IPS-NIHi7 (cell line): ENCODE measurements around the gene PPP1R14B.

Experiments
- DNase-seq: peaks from one replicate; pipeline ENCODE4 v3.0.0; 2012; ENCODE audit warnings: mixed read lengths; ENCODE audit errors: extremely low spot score

The PPP1R14B gene, protein sequence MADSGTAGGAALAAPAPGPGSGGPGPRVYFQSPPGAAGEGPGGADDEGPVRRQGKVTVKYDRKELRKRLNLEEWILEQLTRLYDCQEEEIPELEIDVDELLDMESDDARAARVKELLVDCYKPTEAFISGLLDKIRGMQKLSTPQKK

DNA sequence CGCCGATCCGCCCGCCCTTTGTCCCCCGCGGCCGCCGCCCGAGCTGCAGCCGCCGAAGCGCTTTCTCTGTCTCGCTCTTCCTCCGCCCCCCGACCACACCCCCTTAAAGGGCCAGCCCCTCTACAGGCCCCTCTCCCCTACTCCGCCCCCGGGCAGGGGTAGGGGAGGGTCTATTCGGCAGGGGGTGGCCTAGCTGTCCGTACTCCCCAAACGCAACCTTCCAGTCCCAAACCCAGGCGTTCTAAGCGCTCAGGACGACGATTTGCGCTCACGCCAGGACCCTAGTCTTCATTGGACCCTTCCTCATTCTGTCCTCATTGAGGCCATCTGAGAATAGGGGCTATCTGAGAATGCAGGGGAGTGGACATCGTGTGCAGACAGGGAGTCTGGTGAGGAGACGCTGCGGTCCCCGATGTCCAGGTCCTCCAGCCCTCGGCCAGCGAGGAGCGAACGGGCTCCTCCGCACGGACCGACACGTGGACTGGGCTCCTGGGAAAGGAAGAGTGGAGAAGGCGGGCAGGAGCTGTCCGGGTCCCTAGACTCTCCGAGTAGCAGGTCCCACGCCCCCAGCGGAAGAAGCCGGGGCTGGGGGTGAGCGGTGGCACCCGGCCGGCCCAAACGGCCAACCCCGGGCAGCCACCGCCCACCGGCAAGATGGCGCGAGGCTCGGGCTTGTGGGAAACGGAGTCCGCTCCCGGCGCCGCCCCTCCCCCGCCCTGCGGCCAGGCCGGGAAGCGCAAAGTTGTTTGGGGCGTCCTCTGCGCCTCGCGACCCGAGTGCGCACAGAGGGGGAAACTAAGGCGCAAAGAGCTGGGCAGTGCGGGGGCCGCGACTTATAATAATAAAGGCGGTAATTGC, at the start of gene PPP1R14B:
Gene PPP1R14B (minus strand): TSS at position 73 of the 858 bp plus-strand sequence. CDS start 270 bp downstream, outside the sequence.
- peak; percentile 88 for DNase-seq

DNA sequence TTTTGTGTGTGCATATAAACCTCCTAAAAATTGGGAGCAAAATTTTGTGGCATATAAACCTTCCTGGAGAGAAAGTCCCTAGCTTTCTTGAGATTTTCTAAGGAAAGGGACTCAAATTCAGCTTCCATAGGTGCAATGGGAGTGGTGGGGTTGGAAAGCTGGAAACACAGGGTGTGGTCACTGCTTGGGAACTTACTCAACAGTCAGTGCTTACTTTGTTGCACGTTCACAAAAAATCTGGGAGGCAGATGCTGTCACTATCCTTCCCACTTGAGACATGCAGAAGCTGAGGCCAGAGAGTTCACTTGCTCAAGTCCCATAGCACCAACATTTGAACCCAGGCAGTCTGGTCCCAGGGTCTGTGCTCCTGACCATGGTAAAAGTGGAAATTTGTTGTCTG, 49.5 kb upstream of the PPP1R14B start:
- DNase-seq, result no peak

DNA sequence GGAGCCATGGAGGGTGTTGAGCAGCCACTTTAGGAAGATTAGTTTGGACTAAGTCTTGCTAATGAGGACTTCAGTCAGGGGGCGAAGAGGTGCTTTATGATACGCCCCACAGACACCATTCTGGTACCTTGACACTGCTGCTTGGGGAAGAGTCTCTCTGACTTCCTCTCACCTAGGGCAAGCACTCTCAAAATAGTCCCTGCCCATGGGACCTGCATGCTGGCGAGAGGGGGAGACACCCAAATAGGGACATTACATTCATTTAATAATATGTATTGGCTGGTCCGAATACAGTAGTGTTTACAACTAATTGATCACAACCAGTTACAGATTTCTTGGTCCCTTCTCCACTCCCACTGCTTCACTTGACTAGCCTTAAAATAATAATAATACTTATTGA, 49.0 kb upstream of the PPP1R14B start:
- no peak for DNase-seq

DNA sequence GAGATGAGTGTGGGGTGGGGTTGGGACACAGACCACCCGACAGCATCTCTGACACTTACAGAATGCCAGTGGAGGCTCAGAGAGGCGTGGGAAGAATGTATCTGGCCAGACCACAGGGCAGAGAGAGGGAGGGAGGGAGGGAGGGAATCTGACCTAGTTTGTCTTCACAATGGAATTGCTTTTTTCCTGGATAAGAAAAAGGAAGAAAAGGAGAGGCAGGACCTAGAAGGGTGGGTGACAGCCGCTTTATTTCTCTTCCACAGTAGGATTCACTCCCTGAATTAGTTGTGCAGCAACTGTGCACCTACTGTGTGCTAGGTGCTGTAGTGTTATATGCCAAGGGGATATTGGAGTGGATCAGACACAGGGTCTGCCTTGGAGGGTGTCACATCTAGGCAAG, 48.0 kb upstream of the PPP1R14B start:
- DNase-seq, result no peak

DNA sequence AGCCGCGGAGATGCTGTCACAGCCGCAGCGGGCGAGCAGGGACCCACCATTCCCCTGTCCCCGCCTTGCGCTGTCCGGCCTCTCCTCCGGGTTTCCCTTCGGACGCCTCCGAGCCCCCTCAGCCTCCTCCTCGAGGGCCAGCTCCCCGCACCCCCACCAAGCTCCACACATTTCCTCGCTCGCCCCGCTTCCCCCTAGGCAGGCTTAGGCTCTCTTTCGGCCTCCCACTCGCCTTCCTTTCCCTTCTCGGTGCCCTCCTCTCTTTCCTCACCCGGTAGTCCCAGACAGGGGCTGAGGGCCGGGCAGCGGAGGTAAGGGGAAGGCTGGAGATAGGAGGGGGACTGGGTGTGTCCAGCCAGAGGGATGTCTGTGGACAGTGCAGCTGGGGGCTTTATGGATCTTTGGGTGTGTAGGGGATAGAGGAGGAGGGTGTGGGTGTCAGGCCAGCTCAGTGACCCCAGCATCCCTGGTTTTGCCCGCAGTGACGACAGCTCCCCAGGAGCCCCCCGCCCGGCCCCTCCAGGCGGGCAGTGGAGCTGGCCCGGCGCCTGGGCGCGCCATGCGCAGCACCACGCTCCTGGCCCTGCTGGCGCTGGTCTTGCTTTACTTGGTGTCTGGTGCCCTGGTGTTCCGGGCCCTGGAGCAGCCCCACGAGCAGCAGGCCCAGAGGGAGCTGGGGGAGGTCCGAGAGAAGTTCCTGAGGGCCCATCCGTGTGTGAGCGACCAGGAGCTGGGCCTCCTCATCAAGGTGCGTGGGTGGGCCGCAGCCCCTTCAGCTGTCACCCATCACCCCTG, 45.9 kb upstream of the PPP1R14B start:
- no peak for DNase-seq

DNA sequence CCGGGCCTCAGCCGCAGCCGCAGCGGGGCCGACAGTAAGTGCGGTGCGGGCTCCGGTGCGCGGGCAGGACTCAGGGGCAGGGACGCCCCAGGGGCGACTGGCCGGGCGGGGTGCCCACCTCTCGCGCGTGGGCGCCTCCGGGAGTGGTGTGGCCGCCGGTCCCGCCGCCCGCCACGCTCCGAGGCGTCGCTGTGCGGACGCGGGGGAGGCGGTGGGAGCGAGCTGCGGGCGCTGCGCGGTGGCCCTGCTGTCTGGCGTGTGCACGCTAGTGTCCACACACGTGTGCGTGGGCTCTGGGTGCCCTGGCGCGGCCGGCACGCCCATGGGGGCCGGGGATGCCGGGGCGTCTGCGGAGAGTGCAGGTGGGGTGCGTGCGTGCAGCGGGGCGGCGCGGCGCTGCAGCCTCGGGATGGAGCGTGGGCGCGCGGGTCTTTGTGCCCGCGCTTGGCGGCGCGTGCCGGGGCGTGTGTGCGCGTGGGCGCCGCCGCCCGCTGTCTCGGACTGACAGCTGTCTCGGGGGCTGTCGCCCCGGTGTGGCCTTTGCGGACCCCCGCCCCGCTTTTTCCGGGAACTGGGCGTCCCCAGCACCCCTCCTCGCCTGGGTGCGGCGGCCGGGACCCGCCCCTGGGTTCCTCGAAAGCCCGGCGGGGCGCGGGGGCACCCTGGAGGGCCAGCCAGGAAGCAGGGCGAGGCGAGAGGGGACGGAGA, 45.2 kb upstream of the PPP1R14B start:
- no peak for DNase-seq

DNA sequence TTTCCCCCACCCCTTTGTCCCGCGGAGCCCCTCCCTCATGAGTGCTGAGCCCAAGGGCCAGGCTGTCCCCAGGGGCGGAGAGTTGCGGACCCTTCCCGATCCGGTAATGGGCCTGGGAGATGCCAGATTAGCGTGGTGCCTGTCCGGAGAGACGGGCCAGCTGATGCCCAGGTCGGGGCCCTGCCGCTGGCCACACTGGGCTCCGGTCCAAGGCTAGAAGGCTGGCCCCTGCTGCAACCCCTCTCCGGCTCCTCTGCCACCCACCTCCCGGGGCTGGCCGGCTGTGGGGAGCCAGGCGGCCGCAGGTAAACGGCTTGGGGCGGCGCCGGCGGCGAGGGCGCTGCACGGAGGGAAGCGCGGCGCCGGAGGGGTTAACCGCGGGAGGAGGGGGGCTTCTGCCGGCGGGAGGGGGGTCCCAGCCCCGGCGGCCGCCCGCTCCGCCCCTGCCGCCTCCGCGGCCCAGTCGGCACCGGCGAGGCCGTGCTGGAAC, 44.6 kb upstream of the PPP1R14B start, which contains the start of gene KCNK4:
Gene KCNK4 (plus strand): TSS at position 41 of the 490 bp plus-strand sequence. CDS start 1,717 bp downstream, outside the sequence.
- no peak for DNase-seq

DNA sequence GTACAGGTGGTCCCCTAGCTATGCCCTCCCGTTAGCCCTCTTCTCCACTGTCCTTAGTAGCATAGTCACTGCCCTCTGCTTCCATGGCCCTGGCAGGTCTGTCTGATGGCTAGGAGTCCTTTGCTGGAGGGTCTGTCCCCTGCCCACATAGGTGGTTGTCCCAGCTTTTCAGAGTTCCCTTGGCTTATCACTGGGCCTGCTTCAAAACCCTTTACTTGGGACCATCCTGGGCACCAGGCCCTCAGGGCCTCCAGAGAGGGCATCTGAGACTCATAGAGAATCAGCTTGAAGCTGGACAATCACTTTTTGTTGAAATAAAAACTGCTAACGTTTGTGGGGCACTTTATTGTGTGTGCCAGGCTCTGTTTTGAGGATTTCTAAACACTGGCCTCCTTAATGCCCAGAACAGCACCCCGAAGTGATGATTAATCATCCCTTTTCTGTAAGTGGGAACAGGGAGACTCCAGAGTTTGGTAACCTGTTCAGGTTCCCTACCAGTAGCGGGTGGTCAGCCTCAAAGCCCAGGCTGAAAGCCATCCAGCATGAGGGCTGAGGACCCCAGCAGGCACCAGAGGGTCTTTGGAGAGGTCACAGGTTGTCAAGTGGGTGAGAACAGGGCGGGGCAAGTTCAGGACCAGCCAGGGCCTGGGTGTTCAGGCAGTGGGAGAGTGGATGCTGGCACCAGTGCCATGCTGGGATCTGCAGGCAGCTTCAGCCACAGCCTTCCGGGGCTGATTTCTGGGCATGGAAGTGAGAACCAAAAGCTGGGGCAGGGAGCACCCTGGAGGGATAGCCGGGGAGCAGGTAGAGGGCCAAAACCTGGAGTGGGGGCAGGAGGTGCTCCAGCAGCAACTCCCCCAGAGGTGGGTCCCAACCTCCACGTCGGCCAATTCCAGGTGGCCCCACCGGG, 43.9 kb upstream of the PPP1R14B start:
- no peak for DNase-seq

DNA sequence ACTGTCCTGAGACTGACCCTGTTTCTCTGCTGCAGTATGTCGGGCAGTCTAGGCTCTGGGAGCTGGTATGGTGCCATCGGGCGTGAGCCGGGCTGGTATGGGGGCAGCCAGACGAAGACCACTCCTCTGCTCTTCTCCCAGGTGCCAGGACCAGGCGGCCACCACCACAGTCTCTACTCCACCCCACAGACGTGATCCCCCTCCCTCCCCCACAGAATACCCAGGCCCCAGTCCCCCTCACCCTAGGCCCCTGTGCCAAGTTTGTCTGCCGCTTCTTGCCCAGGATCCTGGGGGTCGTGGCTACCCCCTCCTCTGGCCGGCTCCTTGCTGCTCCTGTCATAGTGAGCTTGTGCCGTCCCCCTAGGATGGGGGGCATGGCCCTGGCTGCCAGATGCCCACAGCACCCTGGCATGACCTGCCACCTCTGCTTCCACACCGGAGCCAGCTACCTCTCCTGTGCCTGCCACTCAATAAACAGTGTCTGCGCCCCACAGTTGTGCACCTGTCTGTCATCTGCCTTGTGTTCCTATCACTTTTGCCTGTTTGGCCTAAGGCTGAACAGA, 42.3 kb upstream of the PPP1R14B start:
- DNase-seq, result no peak

DNA sequence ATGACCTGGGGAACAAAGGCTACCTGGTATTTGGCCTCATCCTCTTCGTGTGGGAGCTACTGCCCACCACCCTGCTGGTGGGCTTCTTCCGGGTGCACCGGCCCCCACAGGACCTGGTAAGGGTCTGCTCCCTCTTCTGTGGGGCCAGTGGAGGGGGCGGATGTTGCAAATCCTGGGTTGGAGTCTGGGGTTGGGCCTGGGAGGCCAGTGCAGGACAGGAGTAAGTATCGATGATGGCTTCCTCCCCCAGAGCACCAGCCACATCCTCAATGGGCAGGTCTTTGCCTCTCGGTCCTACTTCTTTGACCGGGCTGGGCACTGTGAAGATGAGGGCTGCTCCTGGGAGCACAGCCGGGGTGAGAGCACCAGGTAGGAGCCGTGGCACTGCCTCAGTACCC, 41.6 kb upstream of the PPP1R14B start:
- no peak for DNase-seq

DNA sequence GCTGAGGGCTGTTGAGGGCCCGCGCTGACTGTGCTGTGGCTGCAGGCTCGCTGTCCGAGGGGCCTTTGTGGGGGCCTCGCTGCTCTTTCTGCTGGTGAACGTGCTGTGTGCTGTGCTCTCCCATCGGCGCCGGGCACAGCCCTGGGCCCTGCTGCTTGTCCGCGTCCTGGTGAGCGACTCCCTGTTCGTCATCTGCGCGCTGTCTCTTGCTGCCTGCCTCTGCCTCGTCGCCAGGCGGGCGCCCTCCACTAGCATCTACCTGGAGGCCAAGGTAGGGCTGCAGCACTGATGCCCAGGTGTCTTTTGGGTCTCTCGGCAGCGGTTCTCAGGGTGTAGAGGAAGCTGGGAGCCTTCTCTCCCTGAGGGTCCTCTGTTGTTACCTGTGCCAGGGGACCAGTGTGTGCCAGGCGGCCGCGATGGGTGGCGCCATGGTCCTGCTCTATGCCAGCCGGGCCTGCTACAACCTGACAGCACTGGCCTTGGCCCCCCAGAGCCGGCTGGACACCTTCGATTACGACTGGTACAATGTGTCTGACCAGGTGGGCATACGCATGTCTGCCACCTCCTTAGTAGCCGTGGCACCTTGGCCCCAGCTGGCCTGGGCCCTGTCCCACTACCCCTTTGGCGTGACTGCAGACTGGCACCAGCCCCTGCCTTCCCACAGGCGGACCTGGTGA, 41.1 kb upstream of the PPP1R14B start:
- no peak for DNase-seq

DNA sequence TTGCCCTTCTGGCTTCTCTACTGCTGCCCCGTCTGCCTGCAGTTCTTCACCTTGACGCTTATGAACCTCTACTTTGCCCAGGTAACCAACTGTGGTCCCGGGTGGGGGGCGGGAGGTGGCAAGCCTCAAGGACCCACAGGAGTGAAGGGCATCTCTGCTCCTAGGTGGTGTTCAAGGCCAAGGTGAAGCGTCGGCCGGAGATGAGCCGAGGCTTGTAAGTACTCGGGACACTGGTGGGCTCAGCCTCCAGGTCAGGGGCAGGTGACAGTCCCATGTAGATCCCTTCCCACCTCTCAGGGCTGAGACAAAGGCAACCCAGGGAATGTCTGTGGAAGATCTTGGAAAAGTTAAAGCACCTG, 40.0 kb upstream of the PPP1R14B start:
- DNase-seq, result no peak

DNA sequence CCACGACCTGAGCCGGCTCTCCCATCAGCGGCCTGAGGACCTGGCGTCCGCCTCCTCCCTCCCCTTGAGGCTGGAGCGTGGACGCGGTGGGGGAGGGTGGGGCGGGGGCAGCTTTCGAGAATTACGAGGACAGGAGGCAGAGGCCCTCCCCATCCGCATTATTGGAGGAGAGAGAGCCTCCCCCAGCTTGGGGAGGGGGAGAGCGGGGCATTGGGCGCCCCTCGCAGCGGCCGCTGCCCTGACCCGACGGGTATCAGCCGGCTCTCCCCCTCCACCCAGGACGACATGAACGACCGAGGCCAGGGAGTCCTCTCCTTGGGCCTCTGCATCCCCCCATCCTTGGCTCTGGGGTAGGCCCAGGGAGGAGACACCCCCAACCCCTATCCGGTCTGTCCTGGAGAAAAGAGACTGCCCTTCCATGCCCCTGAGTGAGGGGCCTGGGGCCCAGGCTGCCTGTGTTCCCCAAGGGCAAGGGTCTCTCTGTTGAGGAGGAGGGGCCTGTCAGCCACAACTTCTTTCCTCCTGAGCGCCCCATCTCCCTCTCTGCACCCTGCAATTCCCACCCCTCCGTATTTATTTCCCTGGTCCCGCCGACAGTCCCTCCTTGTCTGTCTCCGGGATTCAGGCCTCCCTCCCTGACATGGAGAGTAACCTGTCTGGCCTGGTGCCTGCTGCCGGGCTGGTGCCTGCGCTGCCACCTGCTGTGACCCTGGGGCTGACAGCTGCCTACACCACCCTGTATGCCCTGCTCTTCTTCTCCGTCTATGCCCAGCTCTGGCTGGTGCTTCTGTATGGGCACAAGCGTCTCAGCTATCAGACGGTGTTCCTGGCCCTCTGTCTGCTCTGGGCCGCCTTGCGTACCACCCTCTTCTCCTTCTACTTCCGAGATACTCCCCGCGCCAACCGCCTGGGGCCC, 39.4 kb upstream of the PPP1R14B start:
- no peak for DNase-seq

DNA sequence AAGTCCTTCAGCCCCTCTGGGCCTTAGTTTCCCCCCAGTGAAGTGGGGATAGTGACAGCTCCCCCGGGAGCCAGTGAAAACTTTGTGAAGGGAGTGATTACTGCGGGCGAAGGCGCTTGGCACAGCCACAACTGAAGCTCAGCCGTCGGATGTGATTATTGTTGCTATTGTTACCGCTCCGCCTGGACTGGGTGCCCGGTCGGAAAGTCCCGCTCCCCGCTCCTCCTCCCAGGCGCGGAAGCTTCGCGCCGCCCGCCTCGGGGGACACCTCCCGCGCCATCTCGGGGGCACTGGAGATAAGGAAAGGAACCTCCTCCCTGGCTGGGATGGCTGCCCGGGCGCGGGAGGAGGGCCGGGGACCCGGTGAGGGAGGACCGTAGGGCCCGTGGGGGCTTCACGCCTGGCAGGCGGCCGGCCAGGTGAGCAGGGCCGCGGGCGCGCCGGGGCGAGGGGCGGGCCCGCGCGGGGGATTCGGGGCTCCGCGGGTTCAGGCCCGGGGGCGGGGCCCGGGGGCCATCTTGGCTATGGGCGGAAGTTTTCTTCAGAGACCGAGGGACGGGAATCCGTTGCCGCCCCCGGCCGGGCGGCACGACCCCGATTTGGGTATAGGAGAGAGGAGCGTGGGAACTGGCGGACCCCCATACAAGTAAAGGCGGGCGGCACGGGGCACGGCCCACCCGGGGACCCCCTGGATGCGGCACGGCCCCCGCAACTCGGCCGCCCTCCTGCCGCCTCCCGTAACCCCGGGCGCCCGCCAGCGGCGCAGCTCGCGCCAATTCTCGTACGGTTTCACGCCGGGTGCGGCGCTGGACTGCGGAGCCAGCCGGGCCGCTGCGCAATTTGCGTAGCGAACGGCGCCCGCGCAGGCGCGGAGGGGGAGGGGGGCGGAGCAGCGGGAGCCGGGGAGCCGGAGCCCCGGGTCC, 38.5 kb upstream of the PPP1R14B start, which contains the start of gene GPR137:
Gene GPR137 (plus strand): TSS at position 887 of the 923 bp plus-strand sequence. CDS start 677 bp downstream, outside the sequence.
- DNase-seq, result peak; percentile 82

DNA sequence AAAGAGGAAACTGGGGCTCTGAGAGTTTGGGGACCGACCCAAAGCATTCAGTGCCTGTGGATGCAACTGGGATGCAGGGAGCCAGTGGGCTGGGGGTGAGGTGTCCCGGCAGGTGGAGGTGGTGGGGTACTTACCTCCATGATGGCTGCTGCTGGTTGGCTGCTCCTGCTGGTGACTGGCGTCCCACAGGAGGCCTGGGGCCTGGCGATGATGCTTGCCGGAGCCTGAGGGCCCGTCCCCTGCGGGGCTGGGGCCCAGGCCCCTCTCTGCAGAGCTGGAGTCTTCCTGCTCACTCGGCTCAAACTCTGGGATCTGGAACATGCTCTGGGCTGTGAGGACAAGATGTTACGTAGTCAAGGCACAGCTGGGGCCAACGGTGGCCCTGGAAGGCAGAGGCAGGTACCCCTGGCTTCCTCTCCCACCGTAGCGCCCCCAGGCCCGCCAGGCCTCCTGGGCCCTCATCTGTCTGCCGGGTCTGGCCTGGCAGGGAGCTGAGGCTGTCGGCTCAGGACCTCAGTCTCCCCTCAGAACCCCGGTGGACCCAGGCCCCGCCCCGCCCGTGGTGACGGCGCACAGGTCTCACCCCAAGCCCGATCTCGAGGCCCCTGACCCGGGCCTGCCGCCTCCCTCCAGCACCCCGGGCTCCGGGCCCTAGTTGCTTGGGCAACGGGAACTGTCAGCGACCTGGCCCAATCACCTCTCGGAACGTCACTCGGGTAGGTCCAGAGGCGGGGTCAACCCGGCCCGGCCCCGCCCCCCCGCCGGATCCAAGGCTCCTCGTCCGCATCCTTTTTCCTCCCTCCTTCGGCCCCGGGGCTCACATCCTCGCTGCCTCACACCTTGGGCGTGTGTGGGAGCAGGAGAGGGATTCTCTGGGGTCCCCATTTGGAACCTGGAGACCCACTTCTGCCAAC, 37.6 kb upstream of the PPP1R14B start, which contains the start of gene BAD:
Gene BAD (minus strand): TSS at position 618 of the 914 bp plus-strand sequence. CDS start 297 bp downstream, at position 321.
- DNase-seq, result peak; percentile 97

DNA sequence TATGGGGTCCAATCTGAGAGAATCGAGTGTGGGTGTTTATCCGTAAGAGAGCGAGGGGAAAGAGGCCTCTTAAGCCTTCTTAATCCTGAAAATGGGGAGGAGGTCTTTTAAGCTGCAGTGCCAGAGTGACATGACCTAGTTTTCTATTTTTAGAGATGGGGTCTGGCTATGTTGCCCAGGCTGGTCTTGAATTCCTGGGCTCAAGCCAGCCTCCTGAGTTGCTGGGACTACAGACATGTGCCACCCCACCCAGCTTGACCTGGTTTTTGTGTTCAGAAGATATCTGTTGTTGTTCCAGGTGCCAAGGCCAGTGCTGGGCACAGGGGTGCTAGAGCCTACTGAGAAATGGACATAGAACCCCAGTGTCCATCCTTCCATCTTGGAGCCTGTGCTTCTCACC, 36.3 kb upstream of the PPP1R14B start:
- no peak for DNase-seq
